GM21528 (cell line): ENCODE data around the gene RAE1.
A peak's percentile ranks its signal among the peaks of the same experiment; 100 is the strongest.

Source experiments
- ATAC-seq: cut with Tn5 transposase; IDR thresholded peaks from one replicate; pipeline ENCODE4 v1.9.1; 2021; ENCODE audit warnings: mild to moderate bottlenecking, moderate library complexity; ENCODE audit not compliant: unreplicated experiment, low FRiP score

The RAE1 gene, protein sequence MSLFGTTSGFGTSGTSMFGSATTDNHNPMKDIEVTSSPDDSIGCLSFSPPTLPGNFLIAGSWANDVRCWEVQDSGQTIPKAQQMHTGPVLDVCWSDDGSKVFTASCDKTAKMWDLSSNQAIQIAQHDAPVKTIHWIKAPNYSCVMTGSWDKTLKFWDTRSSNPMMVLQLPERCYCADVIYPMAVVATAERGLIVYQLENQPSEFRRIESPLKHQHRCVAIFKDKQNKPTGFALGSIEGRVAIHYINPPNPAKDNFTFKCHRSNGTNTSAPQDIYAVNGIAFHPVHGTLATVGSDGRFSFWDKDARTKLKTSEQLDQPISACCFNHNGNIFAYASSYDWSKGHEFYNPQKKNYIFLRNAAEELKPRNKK

DNA sequence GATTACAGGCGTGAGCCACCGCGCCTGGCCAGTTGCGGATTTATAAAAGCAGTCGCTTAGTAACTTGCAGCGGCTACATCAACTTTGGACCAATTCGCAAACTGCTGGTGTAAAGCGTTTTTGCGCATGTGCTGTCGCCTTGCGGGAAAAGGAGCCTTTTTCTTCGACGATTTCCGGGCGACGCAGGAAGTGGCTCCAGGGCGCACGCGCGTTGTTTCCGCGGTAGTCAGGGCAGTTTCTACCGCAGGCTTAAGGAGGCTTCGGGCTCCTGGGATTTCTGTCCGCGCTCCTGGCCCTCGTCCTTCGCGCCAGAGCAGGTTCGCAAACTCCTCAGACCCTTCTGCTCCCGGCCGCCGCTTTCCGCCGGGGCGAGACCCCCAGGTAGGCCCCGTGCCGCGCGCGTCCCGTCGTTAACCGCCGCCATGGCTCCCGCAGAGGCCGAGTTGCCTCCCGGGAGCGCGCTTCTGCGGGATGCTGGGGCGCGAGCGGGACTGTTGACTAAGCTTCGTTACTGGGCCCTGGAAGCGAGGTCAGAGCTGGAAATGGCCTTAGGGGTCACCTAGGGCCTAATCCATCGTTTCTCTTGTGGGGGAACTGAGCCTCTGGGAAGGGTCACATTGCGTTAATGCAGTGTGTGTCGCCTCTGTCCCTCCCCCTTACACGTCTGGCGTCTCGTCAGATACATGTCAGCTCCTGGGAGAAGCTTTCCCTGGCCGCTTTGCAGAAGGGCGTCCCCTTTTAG, at the start of gene RAE1:
TSS of gene RAE1 (plus strand) at position 214 of the 742 bp plus-strand sequence. CDS start 2,784 bp downstream, outside the sequence.
- ATAC-seq = peak; percentile 85

DNA sequence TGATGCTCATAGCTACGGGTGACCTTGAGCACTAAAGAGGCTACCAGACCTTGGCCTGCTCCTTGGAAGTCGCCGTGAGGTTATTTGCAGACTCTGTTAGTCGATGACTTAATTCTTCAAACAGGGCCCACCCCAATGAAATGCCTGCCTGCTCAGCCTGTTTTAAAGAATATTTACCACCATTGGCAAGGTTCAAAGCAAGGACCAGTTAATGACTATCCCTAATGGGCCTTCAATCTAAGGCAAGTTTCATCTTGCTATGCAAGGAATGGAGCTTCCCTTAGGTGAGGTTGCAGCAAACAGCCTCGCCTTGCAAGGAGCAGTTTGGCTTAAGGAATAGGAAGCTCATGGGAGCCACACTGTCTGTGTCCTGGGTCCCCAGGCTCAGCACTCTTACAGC, 44.3 kb upstream of the RAE1 start:
- ATAC-seq = no peak

DNA sequence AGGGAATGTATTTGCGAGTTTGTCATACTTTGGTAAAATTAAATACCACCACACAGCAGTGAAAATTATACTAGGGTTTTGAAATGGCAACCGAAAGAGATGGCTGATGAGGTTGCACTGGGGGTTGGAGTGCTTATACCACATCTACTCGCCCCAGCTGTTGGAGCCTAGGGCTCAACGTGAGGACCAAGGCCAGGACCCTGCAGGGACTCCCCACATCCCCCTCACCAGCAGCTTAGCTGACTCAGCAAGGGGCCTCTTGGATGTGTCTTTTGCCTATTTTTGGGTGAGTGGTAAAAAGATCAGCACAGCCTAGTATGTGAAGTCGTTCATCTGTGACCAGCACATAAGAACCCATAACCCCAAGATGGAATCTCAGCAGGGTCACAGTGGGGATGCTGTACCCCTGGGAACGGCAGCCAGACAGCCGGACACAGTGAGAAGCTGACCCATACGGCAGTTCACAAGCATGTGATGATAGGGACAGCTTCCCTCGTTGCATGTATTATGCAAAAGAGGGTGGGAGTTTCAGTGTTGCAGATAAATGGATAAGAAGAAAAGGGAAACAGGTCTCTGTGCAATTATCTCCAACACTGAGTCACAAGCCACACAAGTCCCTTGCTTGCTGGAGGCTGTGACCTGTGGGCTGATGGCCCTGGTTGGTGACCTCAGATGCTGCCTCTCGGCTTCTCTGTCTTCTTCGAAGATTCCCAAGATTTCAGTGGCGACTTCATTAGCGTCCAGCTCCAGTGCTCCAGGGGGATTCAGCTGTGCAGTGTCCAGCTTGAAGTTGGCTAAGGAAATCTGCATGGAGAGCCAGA, 42.4 kb upstream of the RAE1 start:
- no peak for ATAC-seq

DNA sequence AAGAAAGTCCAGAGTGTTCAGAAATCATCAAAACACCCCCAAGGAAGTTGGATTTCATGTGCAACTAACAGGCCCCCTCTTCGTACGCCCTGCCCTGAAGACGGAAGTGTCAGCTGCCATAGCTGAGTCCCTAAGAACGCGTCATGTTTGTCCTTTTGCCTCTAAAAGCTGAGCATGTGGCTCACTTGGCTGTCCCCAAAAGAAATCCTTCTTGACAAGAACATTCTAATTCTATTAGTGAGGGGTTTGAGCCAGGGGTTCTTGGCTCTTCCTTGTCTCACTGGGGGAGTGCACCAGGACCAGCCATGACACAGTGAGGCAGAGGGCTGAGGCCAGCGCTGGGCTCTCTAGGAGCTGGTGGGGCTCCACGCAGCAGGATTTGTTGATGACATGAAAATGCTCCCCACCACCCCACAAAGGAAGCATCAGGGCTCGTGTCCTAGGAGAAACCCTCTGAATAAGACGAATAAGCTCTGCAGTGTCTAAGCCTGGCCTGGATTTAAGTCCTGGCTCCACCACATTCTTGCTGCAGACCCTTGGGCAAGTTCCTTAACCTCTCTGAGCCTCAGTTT, 41.4 kb upstream of the RAE1 start:
- no peak for ATAC-seq

DNA sequence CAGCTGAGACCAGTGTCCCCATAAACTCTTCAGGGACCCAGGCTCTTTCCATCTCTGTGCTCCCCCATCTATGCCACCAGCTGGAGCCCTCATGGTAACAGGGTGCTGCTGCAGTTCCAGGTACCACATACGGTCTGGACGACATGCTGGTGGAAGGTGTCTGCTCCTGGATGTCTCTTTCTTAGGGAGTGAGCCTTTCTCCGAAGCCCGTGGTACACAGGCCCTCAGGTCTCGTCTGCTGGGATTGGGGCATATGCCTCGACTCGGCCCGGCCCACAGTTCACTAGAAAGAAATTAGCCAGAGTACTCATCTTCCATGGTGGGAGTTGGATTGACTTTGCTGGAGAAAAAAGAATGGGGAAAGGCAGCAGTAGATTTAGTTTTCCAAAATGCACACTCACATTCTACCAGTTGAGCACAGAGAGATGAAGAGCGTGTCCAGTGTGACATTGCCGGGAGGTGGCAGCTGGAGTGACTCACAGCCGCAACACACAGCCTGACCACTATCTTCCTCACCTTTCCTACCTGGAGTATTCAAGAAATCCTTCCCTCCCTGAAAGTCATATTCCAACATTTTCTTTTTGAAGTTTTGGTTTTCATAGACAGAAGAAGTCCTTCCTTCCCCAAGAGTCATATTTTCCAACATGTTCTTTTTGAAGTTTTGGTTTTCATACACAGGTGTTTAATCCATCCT, 40.1 kb upstream of the RAE1 start:
- no peak for ATAC-seq

DNA sequence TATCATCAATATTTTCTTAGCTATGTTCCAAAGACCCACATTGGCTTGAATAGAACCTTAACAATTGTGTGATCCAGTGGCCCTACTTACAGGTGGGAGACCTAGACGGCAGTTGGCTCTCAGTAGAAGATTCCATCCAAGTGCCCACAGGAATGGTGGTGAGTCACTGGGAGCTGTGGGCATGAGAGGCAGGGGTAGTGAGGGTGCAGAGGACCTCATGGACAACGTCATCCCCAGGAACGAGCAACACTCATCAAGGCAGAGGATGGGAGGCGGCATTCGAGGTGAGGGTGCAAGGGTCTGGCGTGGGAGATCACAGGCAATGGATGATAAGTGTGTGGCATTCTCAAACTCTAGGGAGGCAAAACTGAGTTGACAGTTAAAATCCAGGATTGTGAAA, 38.9 kb upstream of the RAE1 start:
- ATAC-seq = no peak

DNA sequence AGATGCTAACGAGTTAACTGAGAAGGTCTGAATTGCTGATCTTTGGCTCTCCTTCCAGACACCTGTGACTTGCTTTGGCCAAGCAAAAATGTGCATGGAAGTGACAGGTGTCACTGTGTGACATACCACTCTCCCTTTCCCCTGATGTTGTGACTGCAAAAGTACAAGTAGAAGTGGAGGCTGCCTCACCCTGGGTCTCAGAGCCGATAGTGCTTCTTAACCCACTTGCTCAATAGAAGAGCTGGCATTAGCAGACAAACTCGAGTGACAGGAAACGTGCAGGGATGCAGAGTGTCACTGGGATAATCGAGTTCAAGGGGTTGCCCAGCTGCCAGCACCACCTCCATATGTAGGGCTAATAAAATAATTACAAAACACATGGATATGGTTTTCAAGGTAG, 37.8 kb upstream of the RAE1 start:
- ATAC-seq = no peak

DNA sequence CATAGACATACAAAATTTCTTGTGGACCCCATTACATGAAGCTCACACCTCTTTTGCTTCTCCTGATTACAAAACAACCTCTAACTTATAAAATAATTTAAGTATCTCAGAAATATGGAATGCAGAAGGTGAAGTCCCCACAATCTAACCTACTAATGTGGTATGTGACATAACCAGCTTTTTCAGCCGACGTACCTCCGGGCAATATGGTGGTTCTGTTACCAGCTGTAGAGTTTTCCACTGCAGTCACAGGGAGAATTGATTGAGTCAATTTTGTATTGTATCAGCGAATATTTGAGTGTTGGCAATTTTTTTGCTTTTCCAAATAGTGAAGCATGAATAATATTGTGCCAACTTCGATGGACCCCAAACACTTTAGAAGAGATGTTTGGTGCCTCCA, 37.1 kb upstream of the RAE1 start:
- no peak for ATAC-seq

DNA sequence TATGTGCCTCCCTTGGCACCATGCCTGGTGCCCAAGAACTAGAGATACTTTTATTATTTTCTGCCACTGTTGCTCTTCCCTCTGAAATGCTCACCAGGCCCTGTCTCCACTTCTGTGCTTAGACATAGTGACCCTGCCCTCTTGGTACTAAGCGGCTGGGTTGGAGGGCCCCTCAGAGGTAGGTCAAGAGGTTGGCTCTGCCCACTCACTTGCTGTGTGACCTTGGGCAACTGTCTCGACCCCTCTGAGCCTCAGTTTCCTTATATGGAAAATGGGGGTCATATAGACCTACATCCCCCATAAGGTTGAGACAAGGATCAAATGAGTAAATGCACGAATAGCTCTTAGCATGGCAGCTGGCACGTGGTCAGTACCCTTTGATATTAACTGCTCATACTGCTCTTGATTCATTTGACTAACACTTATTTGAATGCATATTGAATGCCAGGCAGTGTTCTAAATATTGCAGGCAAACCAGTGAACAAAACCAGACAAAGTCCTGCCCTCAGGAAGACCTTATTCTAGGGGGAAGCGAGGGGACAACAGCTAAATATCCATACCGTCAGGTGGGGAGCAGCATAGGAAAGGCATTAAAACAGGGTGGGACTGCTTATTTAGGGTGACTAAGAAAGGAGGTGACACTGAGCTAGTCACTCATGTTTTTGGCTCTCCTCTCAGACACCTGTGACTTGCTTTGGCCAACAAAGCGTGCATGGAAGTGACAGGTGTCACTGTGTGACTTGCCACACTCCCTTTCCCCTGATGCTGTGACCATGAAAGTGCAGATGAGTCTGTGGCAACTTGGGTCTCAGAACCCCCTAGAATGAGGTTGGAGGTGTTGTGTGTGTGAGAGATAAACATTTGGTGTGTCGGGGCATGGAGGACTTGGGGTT, 35.7 kb upstream of the RAE1 start:
- no peak for ATAC-seq

DNA sequence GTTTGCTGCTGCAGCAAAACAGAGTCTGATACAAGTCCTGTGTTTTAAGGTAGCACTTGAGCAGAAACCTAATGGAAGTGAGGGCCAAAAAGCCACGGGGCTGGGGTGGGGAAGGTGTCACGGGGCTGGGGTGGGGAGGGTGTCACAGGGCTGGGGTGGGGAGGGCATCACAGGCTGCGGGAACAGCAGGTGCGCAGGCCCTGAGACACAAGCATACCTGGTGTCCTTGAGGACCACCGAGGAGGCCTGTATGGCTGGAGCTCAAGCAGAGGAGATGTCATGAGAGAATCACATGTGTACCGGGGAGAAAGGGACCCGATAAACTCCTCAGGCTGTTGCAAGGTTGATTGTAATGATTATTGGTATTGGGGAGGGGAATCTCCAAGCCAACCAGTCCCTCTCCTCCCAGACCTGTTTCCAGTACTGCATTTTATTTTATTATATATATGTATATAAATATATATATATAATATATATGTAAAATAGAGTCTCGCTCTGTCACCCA, 35.0 kb upstream of the RAE1 start:
- no peak for ATAC-seq

DNA sequence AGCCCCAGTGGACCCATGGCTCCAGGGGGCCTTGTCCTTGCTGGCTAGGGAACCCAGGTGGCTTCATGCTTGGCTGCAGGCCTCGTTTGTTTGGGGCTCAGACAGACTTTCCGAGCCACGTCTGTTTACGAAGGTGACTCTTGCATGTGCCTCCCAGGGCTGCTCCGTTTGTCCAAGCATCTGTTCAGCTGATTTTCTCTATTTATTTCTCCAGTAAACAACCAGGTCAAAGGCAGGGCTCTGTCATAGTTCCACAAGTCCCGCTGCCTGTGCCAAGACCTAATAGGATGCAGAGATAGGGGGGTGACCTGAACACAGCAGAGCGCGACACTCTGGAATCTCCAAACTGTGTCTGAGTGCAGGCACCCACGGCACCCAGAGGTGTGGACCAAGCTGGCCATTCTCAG, 34.3 kb upstream of the RAE1 start:
- ATAC-seq = no peak

DNA sequence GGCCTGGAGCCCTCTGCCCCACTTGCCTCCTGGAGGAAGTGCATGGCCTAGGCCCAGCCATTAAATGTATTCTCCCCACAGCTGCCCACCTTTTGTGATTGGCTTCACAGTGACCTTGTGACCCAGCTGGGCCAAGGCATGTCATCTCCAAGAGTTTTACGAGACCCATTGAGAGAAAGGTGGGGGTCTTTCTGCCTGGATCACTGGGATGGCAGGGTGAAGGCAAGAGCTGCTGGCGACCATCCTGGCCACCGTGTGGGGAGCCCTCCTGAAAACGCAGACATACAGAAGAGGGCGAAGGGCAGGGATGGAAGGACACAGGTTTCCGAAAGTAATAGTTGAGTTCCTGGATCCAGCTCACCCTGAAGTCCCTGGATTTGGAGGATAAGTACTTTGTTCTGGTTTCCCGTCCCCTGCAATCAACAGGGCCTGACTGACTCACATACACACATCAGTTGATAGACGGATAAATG, 33.7 kb upstream of the RAE1 start:
- no peak for ATAC-seq

DNA sequence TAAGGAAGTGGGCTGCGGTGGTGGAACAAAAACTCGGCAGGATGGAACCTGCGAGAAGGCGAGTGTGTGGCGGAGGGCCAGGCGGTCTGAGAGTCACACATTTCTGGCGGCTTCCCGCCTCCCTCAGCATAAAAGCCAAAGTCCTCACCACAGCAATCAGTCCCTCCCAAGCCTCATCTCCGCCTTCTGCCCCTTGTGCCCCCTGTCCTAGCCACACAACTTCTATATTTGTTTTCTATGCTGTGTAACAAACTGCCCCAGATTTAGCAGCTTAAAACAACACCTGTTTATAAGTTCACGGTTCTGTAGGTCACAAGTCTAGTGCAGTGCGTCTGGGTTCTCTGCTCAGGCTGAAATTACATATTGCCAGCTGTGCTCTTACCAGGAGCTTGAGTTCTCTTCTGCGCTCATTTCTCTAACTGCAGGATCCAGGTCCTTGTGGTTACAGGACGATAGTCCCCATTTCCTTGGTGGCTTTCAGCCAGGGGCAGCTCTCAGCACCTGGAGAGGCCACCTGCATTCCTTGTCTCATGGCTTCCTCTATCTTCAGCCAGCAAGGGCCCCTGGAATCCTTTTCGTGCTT, 33.2 kb upstream of the RAE1 start:
- no peak for ATAC-seq

DNA sequence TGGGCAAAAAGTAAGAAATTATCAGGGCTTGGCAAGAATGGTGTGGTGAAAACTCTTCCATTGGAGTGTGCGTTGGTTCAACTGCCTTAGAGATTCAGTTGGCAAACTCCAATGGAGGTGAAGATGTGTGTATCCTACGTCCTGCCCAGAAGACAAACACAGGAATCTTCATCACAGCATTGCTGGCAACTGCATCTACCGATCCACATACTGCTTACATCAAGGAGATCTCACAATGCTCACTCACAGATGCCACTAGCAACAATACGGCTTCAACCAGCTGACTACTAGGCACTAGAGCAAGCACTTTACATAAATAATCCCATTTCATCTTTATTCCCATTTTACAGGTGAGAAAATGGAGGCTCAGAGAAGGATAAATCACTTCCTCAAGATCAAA, 31.5 kb upstream of the RAE1 start:
- ATAC-seq = no peak

DNA sequence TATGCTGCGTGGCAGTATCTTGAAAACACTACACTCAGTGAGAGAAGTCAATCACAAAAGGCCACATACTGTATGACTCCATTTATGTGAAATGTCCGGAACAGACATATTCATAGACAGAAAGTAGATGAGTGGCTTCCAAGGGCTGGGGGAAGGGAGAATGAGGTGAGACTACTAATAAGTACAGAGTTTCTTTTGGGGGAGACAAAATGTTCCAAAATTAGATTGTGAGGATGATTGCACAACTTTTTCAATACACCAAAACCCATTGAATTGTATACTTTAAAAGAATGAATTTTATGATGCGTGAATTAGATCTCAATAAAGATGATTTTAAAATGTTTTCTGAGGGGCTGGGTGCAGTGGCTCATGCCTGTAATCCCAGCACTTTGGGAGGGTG, 30.7 kb upstream of the RAE1 start:
- ATAC-seq = no peak

DNA sequence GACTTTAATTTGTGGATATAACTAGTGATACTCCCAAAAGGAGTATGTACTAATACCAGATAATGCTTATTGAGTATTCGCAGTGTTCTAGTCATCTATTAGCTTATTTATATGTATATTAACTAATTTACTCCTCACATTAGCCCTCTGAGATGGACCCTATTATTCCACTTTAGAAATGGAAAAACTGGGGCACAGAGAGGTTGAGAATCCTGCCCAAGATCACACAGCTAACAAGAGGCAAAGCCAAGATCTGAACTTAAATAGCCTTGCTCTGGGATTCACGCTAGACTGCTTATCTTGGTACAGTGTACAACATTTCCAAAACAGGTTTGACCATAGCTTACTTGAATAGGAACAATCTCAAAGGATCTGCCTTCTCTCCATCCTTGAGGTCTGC, 29.9 kb upstream of the RAE1 start:
- ATAC-seq = no peak

DNA sequence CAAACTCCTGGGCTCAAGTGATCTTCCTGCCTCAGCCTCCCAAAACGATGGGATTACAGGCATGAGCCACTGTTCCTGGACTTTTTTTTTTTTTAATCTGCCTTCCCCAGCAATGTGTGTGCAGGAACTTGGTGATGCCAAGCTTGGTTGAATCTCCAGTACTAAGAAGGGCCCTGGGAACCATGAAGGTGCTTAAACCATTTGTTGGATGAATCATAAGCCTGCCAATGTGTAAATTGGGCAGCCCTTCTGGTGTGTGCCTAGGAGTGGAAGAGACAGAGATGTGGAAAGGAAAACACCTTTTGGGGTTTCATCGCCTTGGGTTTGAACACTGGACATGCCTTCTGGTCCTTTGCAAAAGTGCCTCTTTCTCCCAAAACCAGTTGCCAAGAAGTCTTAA, 28.6 kb upstream of the RAE1 start:
- ATAC-seq = no peak

DNA sequence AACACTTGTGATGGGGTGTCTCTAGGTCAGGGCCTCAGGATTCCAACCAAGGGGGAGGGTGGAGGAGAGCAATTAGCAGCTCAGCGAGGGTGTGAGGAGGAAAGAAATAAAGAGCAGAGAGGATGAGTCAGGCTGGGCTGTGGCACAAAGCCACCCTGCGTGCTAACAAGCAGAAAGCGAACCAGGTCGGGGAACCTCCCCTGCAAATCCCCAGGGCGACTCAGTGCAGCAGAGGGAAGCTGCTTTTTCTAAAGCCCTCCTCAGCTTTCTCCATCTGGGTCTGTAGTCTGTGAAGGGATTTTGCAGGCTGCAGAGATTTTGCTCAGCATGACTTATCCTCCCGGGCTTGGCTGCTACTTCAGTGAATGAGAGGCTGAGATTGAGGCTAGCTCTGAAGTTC, 28.0 kb upstream of the RAE1 start:
- no peak for ATAC-seq
